ENCODE measurements around the gene TRAP1. TPM values are rescaled to one million over a fixed set of nuclear protein-coding genes. Genes with fewer than 3 reads are reported as not detected.
"Not testable (repeated sequence)": the region's sequence is repeated elsewhere in the genome, so short reads cannot be mapped to it uniquely, and the experiment has no call there.

TRAP1 gene
- total RNA-seq, 1 donor from 2014 or later = 154 TPM

- no peak for ATAC-seq
- DNase-seq (ENCODE audit: low spot score) = no peak
These were observed 1.9 kb downstream of the TRAP1 start for GRCh38 chr16:3715430-3715829.

- not testable (repeated sequence) for ATAC-seq; DNase-seq (ENCODE audit: low spot score)
These were observed 2.9 kb downstream of the TRAP1 start for GRCh38 chr16:3714378-3714777.

- no peak for DNase-seq (ENCODE audit: low spot score)
- ATAC-seq = no peak
These were observed 3.6 kb downstream of the TRAP1 start for GRCh38 chr16:3713587-3714242.

DNA sequence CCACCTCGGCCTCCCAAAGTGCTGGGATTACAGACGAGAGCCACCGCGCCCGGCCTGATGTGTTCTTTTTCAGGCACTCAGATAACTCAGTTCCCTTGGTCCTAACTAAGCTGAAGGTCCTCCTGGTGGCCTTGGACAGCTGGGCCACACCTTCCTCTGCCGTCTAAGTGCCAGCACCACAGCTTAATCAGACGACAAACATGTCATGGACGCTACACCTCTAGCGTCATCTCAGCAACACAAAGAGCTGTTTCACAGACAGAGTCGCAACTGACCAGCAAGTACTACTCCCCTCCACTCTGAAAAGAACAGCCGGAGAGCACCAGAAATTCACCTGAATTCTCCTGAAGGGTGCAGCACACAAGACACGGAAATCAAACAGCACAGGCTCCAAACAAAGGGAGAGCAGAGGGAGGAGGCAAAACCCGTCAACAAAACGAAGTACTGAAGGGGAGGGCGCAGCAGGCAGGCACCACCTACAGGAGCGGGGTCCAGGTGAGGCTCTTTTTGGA, 4.4 kb downstream of the TRAP1 start:
- DNase-seq (ENCODE audit: low spot score) (no peak), ATAC-seq (no peak)

GRCh38 chr16:3706253-3707012, 10.9 kb downstream of the TRAP1 start:
- DNase-seq (ENCODE audit: low spot score) = no peak

GRCh38 chr16:3702082-3702481, 15.2 kb downstream of the TRAP1 start:
- DNase-seq (ENCODE audit: low spot score) (no peak), ATAC-seq (no peak)

More at GRCh38 chr16:3706253-3707012, 10.9 kb downstream of the TRAP1 start:
- ATAC-seq = no peak

DNA sequence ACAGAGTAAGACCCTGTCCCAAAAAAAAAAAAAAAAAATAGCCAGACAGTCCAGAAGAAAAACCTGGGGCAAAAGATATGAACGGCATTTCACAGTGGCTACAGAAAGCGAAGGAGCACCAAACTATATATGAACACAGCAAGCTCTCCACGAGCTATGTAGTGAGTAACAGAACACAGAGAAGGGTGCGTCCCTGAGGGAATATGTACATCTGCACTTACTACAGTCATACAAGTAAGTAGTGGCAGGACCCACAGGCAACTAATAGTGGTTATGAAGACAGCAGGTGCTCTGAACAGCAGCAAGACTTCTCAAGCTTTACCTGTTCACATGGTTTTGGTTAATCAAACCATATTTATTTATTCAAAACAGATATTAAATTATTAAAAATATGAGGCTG, 15.8 kb downstream of the TRAP1 start:
- no peak for ATAC-seq
- DNase-seq (ENCODE audit: low spot score) = no peak

GRCh38 chr16:3698941-3699340, 18.4 kb downstream of the TRAP1 start:
- ATAC-seq (no peak), DNase-seq (ENCODE audit: low spot score) (no peak)

DNA sequence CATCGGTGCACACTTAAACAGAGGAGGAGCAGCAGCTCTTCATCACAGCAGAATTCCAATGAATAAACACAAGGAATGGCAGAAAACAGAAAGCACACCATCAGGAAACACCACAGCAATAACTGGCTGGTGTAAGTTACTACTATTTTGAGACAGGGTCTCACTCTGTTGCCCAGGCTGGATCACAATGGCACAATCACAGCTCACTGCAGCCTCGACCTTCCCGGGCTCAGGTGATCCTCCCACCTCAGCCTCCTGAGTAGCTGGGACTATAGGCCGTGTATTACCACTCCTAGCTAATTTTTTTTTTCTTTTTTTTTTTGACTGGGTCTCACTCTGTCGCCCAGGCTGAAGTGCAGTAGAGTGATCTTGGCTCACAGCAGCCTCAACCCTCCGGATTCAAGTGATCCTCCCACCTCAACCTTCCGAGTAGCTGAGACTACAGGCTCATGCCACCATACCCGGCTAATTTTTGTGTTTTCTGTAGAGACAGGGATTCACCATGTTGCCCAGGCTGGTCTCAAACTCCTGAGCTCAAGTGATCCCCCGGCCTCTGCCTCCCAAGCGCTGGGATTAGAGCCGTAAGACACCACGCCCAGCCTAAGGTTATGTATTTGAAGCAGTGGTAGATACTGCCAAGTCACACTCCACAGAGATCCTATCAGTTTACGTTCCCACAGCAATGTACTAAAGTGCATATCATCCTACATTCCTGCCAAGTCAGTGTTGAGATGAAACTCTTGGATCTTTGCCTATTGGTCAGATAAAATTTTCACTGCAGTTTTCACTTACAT, 20.7 kb downstream of the TRAP1 start:
- DNase-seq (ENCODE audit: low spot score) (no peak), ATAC-seq (peak; percentile 67)

DNA sequence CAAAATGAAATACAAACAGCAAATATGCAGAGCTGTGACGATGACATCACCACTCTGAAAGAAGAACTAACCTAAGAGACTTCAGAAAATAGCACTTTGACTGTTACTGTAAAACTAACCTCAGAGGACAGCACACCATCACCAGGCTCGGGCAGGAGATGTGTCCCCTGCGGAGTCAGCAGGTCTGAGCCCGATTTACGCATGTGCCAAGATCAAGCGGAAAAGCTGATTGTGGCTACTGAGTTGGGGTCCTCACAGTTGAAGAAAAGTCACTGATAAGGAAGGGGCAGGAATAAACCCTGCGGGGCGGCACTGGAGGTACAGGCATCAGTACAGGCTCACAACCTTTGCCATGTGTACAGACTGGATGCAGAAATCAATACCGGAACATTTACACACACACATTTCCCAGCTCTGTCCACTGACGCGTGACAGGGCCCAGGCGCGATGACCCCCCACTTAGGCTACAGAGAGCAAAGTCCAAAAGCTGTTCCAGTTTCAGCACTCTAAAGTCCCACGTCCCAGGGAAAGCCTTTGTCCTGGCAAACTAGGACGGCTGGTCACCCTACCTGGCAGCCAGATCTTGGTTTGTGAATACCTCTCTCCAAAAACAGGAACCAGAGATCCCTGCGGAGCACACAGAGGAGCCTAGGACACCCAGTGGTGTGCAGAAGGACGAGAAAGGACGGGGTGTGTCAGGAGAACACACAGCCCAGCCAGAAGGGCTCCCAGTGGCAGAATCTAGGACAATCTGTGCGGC, 21.5 kb downstream of the TRAP1 start:
- ATAC-seq (peak; percentile 86), DNase-seq (ENCODE audit: low spot score) (peak; percentile 94)

DNA sequence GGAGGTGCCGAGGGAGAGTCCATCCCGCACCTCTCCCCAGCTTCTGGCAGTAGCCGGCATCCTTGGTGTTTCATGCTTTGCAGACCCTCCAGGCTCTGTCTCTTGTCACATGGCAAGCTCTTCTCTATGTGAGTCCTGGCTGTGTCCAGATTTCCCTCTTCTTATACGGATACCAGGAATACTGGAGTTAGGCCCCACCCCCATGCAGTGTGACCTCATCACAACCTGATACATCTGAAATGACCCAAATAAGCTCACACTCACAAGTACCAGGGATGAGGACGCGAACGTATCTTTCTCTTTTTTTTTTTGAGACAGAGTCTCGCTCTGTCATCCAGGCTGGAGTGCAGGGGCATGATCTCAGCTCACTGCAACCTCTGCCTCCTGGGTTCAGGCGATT, 23.3 kb downstream of the TRAP1 start:
- DNase-seq (ENCODE audit: low spot score) (no peak), ATAC-seq (no peak)

GRCh38 chr16:3691761-3692160, 25.6 kb downstream of the TRAP1 start:
- ATAC-seq = no peak
- no peak for DNase-seq (ENCODE audit: low spot score)

GRCh38 chr16:3690980-3691720, 26.2 kb downstream of the TRAP1 start:
- no peak for DNase-seq (ENCODE audit: low spot score)
- no peak for ATAC-seq

DNA sequence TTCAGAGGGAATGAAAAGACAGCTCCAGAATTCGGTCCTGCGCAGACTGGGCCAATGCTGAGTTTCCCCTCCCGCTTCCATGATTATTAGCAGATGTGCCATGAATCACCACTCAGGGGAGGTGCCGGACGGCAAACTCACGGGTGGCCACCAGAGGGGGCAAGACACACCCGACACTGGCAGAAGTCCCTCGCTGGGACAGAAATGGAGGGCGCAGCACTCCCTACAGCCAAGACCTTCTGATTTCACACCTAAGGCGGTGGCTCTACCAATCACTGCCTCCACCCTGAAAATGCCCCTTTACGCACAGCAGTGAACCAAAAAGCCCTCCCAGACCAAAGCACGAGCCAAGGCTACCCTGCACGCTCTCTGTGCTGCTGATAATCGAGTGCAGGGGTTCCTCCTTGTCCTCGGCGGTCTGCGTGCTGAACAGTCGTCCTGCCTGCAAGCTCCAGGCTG, 26.8 kb downstream of the TRAP1 start:
- peak; percentile 98 for ATAC-seq
- DNase-seq (ENCODE audit: low spot score) = peak; percentile 84

GRCh38 chr16:3689731-3690130, 27.6 kb downstream of the TRAP1 start:
- DNase-seq (ENCODE audit: low spot score) = no peak
- ATAC-seq = no peak

GRCh38 chr16:3687792-3688191, 29.5 kb downstream of the TRAP1 start:
- no peak for DNase-seq (ENCODE audit: low spot score)
- no peak for ATAC-seq

DNA sequence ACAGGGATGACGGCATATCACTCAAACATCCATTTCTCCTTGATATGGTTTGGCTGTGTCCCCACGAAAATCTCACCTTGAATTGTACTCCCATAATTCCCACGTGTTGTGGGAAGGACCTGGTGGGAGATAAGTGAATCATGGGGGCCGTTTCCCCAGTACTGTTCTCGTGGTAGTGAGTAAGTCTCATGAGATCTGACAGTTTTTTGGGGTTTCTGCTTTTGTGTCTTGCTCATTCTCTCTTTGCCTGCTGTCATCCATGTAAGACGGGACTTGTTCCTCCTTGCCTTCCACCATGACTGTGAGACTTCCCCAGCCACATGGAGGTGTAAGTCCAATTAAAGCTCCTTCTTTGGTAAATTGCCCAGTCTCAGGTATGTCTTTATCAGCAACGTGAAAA, 30.3 kb downstream of the TRAP1 start:
- ATAC-seq = no peak
- DNase-seq (ENCODE audit: low spot score) = no peak

DNA sequence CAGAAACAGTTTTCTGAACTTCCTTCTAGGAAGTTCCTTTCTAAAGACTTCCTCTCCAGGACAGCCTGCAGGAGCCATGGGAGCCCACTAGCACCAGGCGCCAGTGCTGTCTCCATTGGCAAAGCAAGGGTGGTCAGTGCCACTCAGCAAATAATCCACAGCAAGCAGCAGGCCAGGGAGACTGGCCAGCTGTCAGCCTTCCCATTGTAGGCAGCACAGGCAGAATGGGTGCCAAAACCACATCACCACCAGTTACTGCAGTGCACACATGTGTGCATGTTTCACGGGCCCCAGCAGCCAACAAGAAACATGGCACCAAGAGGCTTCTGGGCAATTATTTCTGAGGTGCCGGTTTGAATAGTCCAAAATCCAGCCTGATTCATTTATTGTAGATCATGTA, 36.1 kb downstream of the TRAP1 start:
- ATAC-seq = peak; percentile 78
- peak; percentile 79 for DNase-seq (ENCODE audit: low spot score)

GRCh38 chr16:3677994-3678393, 39.3 kb downstream of the TRAP1 start:
- ATAC-seq = peak; percentile 81
- peak; percentile 86 for DNase-seq (ENCODE audit: low spot score)

DNA sequence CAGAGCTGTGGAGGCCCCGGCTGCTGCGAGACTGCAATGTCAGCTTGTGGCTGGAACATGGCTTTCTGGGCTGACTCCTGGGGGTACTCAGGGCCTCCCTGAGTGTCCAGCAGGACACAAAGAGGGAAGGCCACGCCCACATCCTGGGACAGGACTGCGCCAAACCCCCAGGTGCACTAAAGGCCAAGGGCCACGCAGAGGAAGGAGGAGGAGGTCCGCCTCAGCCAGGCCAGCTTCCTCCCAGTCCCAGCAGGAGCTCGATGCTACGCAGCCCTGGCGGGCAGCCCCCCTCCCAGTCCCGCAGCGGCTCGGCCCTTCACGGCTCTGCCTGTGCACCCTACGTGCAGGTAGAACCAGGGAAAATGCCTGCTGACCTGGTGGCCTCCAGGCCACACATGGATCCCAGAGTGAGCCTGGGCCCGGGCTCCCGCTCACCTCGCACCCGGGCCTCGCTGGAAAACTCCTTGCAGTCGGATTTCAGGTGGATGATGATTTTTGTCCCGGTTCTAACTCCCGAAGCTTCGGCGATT, 41.7 kb downstream of the TRAP1 start:
- no peak for ATAC-seq
- DNase-seq (ENCODE audit: low spot score) = no peak

Measured in left lobe of liver (tissue), 2 donors.